ENCODE data around the gene CFAP299. TPM values are rescaled to one million over a fixed set of nuclear protein-coding genes. Genes with fewer than 3 reads are reported as not detected.

Gene CFAP299
- total RNA-seq, 1 experiment from 2014 or later: not detected

GRCh38 chr4:80454040-80454439, 118.5 kb downstream of the CFAP299 start:
- H3K4me2 ChIP-seq: peak overlapping the region; percentile 72
- H2AFZ ChIP-seq: peak overlapping the region; percentile 76
- H3F3A ChIP-seq (ENCODE audit: insufficient read depth, low read depth): peaks cover 18% of the 10 kb centered on the region; the same call in 1 of the 2 replicates
- peak overlapping the region; percentile 30; the same call in 1 of the 2 replicates for H3K4me3 ChIP-seq
- POLR2A ChIA-PET (ENCODE audit: unreplicated experiment): no interaction called here
- peak; percentile 24 to 88 for DNase-seq
- H3K79me2 ChIP-seq (ENCODE audit: low read depth): no peaks in the 10 kb centered on the region
- no peaks in the 10 kb centered on the region for H3K27me3 ChIP-seq (ENCODE audit: insufficient read depth, low read depth)
- intact Hi-C loops (cut with micrococcal nuclease; ENCODE audit: unreplicated experiment): loop anchor here (1.0 to 5.0 kb wide), 2 partner anchors 88 to 578 kb away; partner anchors contain the start of gene BMP3
- H3K9me3 ChIP-seq (ENCODE audit: insufficient read depth, low read depth): no peaks in the 10 kb centered on the region
- H3K4me1 ChIP-seq (replicated peaks; ENCODE audit: insufficient read depth): peaks cover 22% of the 10 kb centered on the region
- CTCF ChIA-PET: no interaction called here
- H3K27ac ChIP-seq: peak overlapping the region; percentile 98
- H3K9me2 ChIP-seq (ENCODE audit: insufficient read depth): no peaks in the 10 kb centered on the region
- no peaks in the 10 kb centered on the region for H3K36me3 ChIP-seq (ENCODE audit: low read depth)
- TF ChIP-seq CTCF (conservative IDR thresholded peaks at IDR 0.05): no peak
- no peak for TF ChIP-seq EZH2 (IDR thresholded peaks at IDR 0.05; ENCODE audit: low read depth)
- H4K20me1 ChIP-seq (ENCODE audit: insufficient read depth): no peaks in the 10 kb centered on the region
- no TSS peak for BruUV-seq (replicated peaks)

DNA sequence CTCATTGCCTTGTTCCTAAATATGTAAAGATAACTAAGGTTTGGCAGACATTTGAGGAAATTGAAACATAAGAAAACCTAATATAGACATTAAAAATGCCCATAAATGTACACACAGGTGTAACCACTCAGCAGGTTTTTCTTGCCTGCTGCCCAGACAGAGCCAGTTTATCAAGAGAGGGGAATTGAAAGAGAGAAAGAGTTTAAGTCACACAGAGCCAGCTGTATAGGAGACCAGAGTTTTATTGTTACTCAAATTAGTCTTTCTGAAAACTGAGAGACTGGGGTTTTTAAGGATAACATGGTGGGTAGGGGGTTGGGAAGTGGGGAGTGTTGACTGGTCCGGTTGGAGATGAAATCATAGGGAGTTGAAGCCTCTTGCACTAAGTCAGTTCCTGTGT, 119.0 kb downstream of the CFAP299 start:
- ChIA-PET CTCF (no interaction called here), POLR2A (ENCODE audit: unreplicated experiment) (no interaction called here)
- TSS peak; percentile 89 for BruUV-seq (replicated peaks)
- Histone ChIP-seq H3K9me2 (ENCODE audit: insufficient read depth) (no peaks in the 10 kb centered on the region), H3K27ac (peak overlapping the region; percentile 98), H3K36me3 (ENCODE audit: low read depth) (no peaks in the 10 kb centered on the region), H3K4me1 (replicated peaks; ENCODE audit: insufficient read depth) (peaks cover 22% of the 10 kb centered on the region), H4K20me1 (ENCODE audit: insufficient read depth) (no peaks in the 10 kb centered on the region), H2AFZ (peak overlapping the region; percentile 76), H3K27me3 (ENCODE audit: insufficient read depth, low read depth) (no peaks in the 10 kb centered on the region), H3K79me2 (ENCODE audit: low read depth) (no peaks in the 10 kb centered on the region), H3K9me3 (ENCODE audit: insufficient read depth, low read depth) (no peaks in the 10 kb centered on the region), H3F3A (ENCODE audit: insufficient read depth, low read depth) (peaks cover 18% of the 10 kb centered on the region; the same call in 1 of the 2 replicates), H3K4me2 (peak overlapping the region; percentile 72), H3K4me3 (peak overlapping the region; percentile 30; the same call in 1 of the 2 replicates)
- DNase-seq: no peak
- intact Hi-C loops (cut with micrococcal nuclease; ENCODE audit: unreplicated experiment): loop anchor here (1.0 to 5.0 kb wide), 2 partner anchors 88 to 578 kb away; partner anchors contain the start of gene BMP3
- TF ChIP-seq EZH2 (IDR thresholded peaks at IDR 0.05; ENCODE audit: low read depth) (no peak), CTCF (conservative IDR thresholded peaks at IDR 0.05) (no peak)

GRCh38 chr4:80459918-80460473, 124.5 kb downstream of the CFAP299 start:
- Histone ChIP-seq H2AFZ (no peak overlapping the region), H3K9me2 (ENCODE audit: insufficient read depth) (no peaks in the 10 kb centered on the region), H3K4me2 (no peak overlapping the region), H3K4me3 (no peak overlapping the region), H3K4me1 (replicated peaks; ENCODE audit: insufficient read depth) (peaks cover 26% of the 10 kb centered on the region), H3K36me3 (ENCODE audit: low read depth) (no peaks in the 10 kb centered on the region), H3K27ac (no peak overlapping the region), H3F3A (ENCODE audit: insufficient read depth, low read depth) (peaks cover 10% of the 10 kb centered on the region; the same call in 1 of the 2 replicates), H3K79me2 (ENCODE audit: low read depth) (no peaks in the 10 kb centered on the region), H3K27me3 (ENCODE audit: insufficient read depth, low read depth) (no peaks in the 10 kb centered on the region), H4K20me1 (ENCODE audit: insufficient read depth) (no peaks in the 10 kb centered on the region), H3K9me3 (ENCODE audit: insufficient read depth, low read depth) (peaks cover 5% of the 10 kb centered on the region; the same call in 1 of the 2 replicates)
- POLR2A ChIA-PET (ENCODE audit: unreplicated experiment): no interaction called here
- DNase-seq: no peak
- no peak for TF ChIP-seq CTCF (conservative IDR thresholded peaks at IDR 0.05)
- TF ChIP-seq EZH2 (IDR thresholded peaks at IDR 0.05; ENCODE audit: low read depth): no peak
- intact Hi-C loops (cut with micrococcal nuclease; ENCODE audit: unreplicated experiment): no loop called here
- CTCF ChIA-PET: no interaction called here
- BruUV-seq (replicated peaks): no TSS peak
